HEK293 (cell line): ENCODE data around the gene KLHL30.
A peak's percentile ranks its signal among the peaks of the same experiment; 100 is the strongest.

Source experiments
- CTCF ChIA-PET: fragments of 350-600 bp; formaldehyde crosslinking; extraction: SDS; loops from one replicate; lab custom pipeline; 2021; ENCODE audit warnings: antibody characterized with exemption; lab: Yijun Ruan, JAX
- POLR2A ChIA-PET: fragments of 300-600 bp; formaldehyde crosslinking; extraction: SDS; loops from one replicate; lab custom pipeline; 2020; ENCODE audit warnings: antibody characterized with exemption, inconsistent platforms; lab: Yijun Ruan, JAX
- H3K27ac ChIP-seq: fragments of 200-500 bp; sonication (Bioruptor generic); 2 replicates; pipeline ENCODE4 v1.5.1; 2014; ENCODE audit warnings: low read depth, low read length, control low read depth, inconsistent platforms; ENCODE audit errors: extremely low read depth
- H3K36me3 ChIP-seq, 2 experiments: fragments of 200-500 bp in 1 of 2; sonication (Bioruptor generic) in 1 of 2; 1 replicate in 1 of 2; 2 replicates in 1 of 2; pipeline ENCODE4 v1.5.1; 2014 to 2017; ENCODE audit warnings: inconsistent platforms in 2 of 2, low read length in 2 of 2; ENCODE audit not compliant: control insufficient read depth in 2 of 2, insufficient read depth in 1 of 2
- H3K4me1 ChIP-seq: fragments of 200-500 bp; sonication (Bioruptor generic); 2 replicates; pipeline ENCODE4 v1.5.1; 2014; ENCODE audit warnings: mild to moderate bottlenecking, low read length, inconsistent platforms; ENCODE audit not compliant: control insufficient read depth, insufficient read depth
- H3K4me3 ChIP-seq: 2 replicates; pipeline ENCODE4 v1.5.1; 2011; ENCODE audit warnings: low read depth, mild to moderate bottlenecking, control low read depth, low read length, moderate library complexity
- H3K9me3 ChIP-seq: fragments of 200-500 bp; sonication (Bioruptor generic); 2 replicates; pipeline ENCODE4 v1.5.1; 2014; ENCODE audit warnings: low read depth, low read length, inconsistent platforms; ENCODE audit not compliant: control insufficient read depth, insufficient read depth
- KLF1 ChIP-seq: fragments of 450-650 bp; formaldehyde crosslinking; IDR thresholded peaks from 2 replicates; pipeline ENCODE4 v1.5.1; 2016; ENCODE audit warnings: missing biosample characterization, missing genetic modification characterization
- KLF9 ChIP-seq: fragments of 450-650 bp; formaldehyde crosslinking; IDR thresholded peaks from 2 replicates; pipeline ENCODE4 v1.5.1; 2016; ENCODE audit warnings: missing biosample characterization, missing genetic modification characterization, low read depth
- RBAK ChIP-seq: fragments of 450-650 bp; formaldehyde crosslinking; IDR thresholded peaks from 2 replicates; pipeline ENCODE4 v1.5.1; 2016; ENCODE audit warnings: missing biosample characterization, missing genetic modification characterization
- REST ChIP-seq: fragments of 450-650 bp; formaldehyde crosslinking; IDR thresholded peaks from 2 replicates; pipeline ENCODE4 v1.5.1; 2016; ENCODE audit warnings: missing biosample characterization, missing genetic modification characterization
- SP7 ChIP-seq: fragments of 450-650 bp; formaldehyde crosslinking; IDR thresholded peaks from 2 replicates; pipeline ENCODE4 v1.5.1; 2016; ENCODE audit warnings: missing biosample characterization, missing genetic modification characterization
- ZFP3 ChIP-seq: fragments of 450-650 bp; formaldehyde crosslinking; IDR thresholded peaks from 2 replicates; pipeline ENCODE4 v1.5.1; 2016; ENCODE audit warnings: low read depth, missing biosample characterization, missing genetic modification characterization
- ZIC2 ChIP-seq: fragments of 450-650 bp; formaldehyde crosslinking; IDR thresholded peaks from 2 replicates; pipeline ENCODE4 v1.5.1; 2016; ENCODE audit warnings: missing biosample characterization, missing genetic modification characterization
- ZNF112 ChIP-seq: fragments of 450-650 bp; formaldehyde crosslinking; IDR thresholded peaks from 2 replicates; pipeline ENCODE4 v1.5.0; 2017; ENCODE audit warnings: missing biosample characterization, missing genetic modification characterization
- ZNF146 ChIP-seq: fragments of 450-650 bp; formaldehyde crosslinking; IDR thresholded peaks from 2 replicates; pipeline ENCODE4 v1.5.1; 2016; ENCODE audit warnings: missing biosample characterization, missing genetic modification characterization
- ZNF211 ChIP-seq: fragments of 450-650 bp; formaldehyde crosslinking; IDR thresholded peaks from 2 replicates; pipeline ENCODE4 v1.5.1; 2016; ENCODE audit warnings: low read depth, missing biosample characterization, missing genetic modification characterization
- ZNF473 ChIP-seq: fragments of 450-650 bp; formaldehyde crosslinking; IDR thresholded peaks from 2 replicates; pipeline ENCODE4 v1.5.1; 2017; ENCODE audit warnings: missing biosample characterization, missing genetic modification characterization
- ZNF48 ChIP-seq: fragments of 450-650 bp; formaldehyde crosslinking; IDR thresholded peaks from 2 replicates; pipeline ENCODE4 v1.5.1; 2016; ENCODE audit warnings: missing biosample characterization, missing genetic modification characterization
- ZNF704 ChIP-seq: fragments of 450-650 bp; formaldehyde crosslinking; IDR thresholded peaks from 2 replicates; pipeline ENCODE4 v1.5.1; 2016; ENCODE audit warnings: missing biosample characterization, missing genetic modification characterization
- ZNF837 ChIP-seq: fragments of 450-650 bp; formaldehyde crosslinking; IDR thresholded peaks from 2 replicates; pipeline ENCODE4 v1.5.1; 2016; ENCODE audit warnings: missing biosample characterization, missing genetic modification characterization
- ZNF843 ChIP-seq: fragments of 450-650 bp; formaldehyde crosslinking; IDR thresholded peaks from 2 replicates; pipeline ENCODE4 v1.5.1; 2016; ENCODE audit warnings: missing biosample characterization, missing genetic modification characterization
- ZSCAN23 ChIP-seq: fragments of 450-650 bp; formaldehyde crosslinking; IDR thresholded peaks from 2 replicates; pipeline ENCODE4 v1.5.1; 2016; ENCODE audit warnings: missing biosample characterization, missing genetic modification characterization

The KLHL30 gene

GRCh38 chr2:238097988-238098871 lies 40.2 kb upstream of the KLHL30 start (continued):
- TF ChIP-seq ZSCAN23 (tag by site-specific recombination) (no peak), ZNF48 (tag by site-specific recombination) (no peak), ZNF473 (tag by site-specific recombination) (no peak), KLF9 (tag by site-specific recombination) (peak; percentile 88), ZNF146 (tag by site-specific recombination) (no peak), ZIC2 (0 out of 2 replicates have a peak, but pooled peaks have one; percentile 8), ZNF211 (no peak)
- TF ChIP-seq, all 188 proteins: peak for 10

GRCh38 chr2:238098901-238099713 lies 39.4 kb upstream of the KLHL30 start:
- Histone ChIP-seq H3K9me3 (no peaks in the 10 kb centered on the region), H3K36me3 (peaks cover 0 to 6% of the 10 kb centered on the region in 2 experiments; a peak in 1 of 3 replicates), H3K4me1 (no peaks in the 10 kb centered on the region), H3K4me3 (no peak overlapping the region), H3K27ac (no peak overlapping the region)
- no peak for TF ChIP-seq ZFP3 (tag by site-specific recombination)
- TF ChIP-seq SP7 (tag by site-specific recombination): 0 out of 2 replicates have a peak, but pooled peaks have one; percentile 14
- ChIA-PET CTCF (interaction anchor here (0.5 to 0.7 kb wide), 5 partner anchors 9 to 589 kb away, joined by 3 to 5 read pairs (median 3); no protein-coding TSS in a partner anchor), POLR2A (interaction anchor here (0.5 to 2.1 kb wide), 4 partner anchors 21 to 231 kb away, joined by 4 to 12 read pairs (median 5); partner anchors contain the start of gene SCLY)

- peaks cover 0 to 3% of the 10 kb centered on the region in 2 experiments; a peak in 1 of 3 replicates for H3K36me3 ChIP-seq
- H3K27ac ChIP-seq: no peak overlapping the region
- POLR2A ChIA-PET: interaction anchor here (2.1 kb wide), 1 partner anchor 39 kb away, joined by 12 read pairs; the partner anchor contains the start of gene SCLY
- TF ChIP-seq ZNF112: no peak
- no peak for TF ChIP-seq ZNF837 (tag by site-specific recombination)
- TF ChIP-seq ZNF843 (tag by site-specific recombination): no peak
- TF ChIP-seq ZNF704: no peak
- TF ChIP-seq RBAK (tag by site-specific recombination): no peak
- TF ChIP-seq, all 188 proteins: peak for 0
- CTCF ChIA-PET: interaction anchor here (0.7 kb wide), 1 partner anchor 149 kb away, joined by 3 read pairs; no protein-coding TSS in a partner anchor
- no peaks in the 10 kb centered on the region for H3K9me3 ChIP-seq
- H3K4me1 ChIP-seq: no peaks in the 10 kb centered on the region
- no peak overlapping the region for H3K4me3 ChIP-seq
Observed at GRCh38 chr2:238099714-238100048, 38.8 kb upstream of the KLHL30 start.

- ChIA-PET CTCF (interaction anchor here (0.5 to 0.6 kb wide), 2 partner anchors 42 to 90 kb away, joined by 3 read pairs; no protein-coding TSS in a partner anchor), POLR2A (interaction anchor here (2.1 kb wide), 1 partner anchor 39 kb away, joined by 12 read pairs; the partner anchor contains the start of gene SCLY)
- Histone ChIP-seq H3K4me3 (no peak within 1 kb of the TSS), H3K36me3 (peaks cover 0 to 3% of the 10 kb centered on the region in 2 experiments; a peak in 1 of 3 replicates), H3K4me1 (no peaks in the 10 kb centered on the region), H3K9me3 (no peaks in the 10 kb centered on the region), H3K27ac (no peak within 1 kb of the TSS)
- TF ChIP-seq REST (tag by site-specific recombination) (no peak), KLF1 (tag by site-specific recombination) (0 out of 2 replicates have a peak, but pooled peaks have one; percentile 11)
Observed at GRCh38 chr2:238100049-238100820, 38.2 kb upstream of the KLHL30 start, which contains the start of gene ESPNL. ESPNL (plus strand) TSS chr2:238100340; CDS start chr2:238100420, 80 bp downstream.
